GM12878 (cell line): Measurements from ENCODE around the gene NID1. TPM values are rescaled to one million over a fixed set of nuclear protein-coding genes. Genes with fewer than 3 reads are reported as not detected.

Experiments
- ASH2L ChIP-seq: fragments of 300-600, 200-600 bp; sonication (generic); IDR thresholded peaks from 2 replicates; pipeline ENCODE4 v1.6.1; 2017; ENCODE audit warnings: low read depth, mild to moderate bottlenecking, borderline replicate concordance
- CTCF ChIP-seq, 3 experiments: IDR thresholded peaks in 2 of 3; conservative IDR thresholded peaks in 1 of 3; 2 replicates each; pipeline ENCODE4 v1.5.1; 2011; ENCODE audit warnings: low read depth in 3 of 3, low read length in 3 of 3, mild to moderate bottlenecking in 3 of 3, control low read depth in 2 of 3, moderate library complexity in 2 of 3, inconsistent platforms in 1 of 3, mixed read lengths in 1 of 3; ENCODE audit not compliant: control insufficient read depth in 2 of 3, insufficient read depth in 1 of 3; ENCODE audit errors: extremely low read depth in 1 of 3
- EZH2 ChIP-seq: IDR thresholded peaks from 2 replicates; pipeline ENCODE4 v1.6.1; 2012; ENCODE audit warnings: low read depth, mild to moderate bottlenecking, control low read depth, inconsistent platforms, low read length, borderline replicate concordance; ENCODE audit not compliant: control insufficient read depth
- GABPA ChIP-seq: IDR thresholded peaks from 2 replicates; pipeline ENCODE4 v1.6.1; 2014; ENCODE audit warnings: antibody characterized with exemption, low read depth, mild to moderate bottlenecking, inconsistent platforms
- NRF1 ChIP-seq: conservative IDR thresholded peaks from 2 replicates; pipeline ENCODE4 v1.6.1; 2011; ENCODE audit warnings: mild to moderate bottlenecking, low read depth, low read length, improper control_type of control experiment
- POLR2A ChIP-seq: IDR thresholded peaks from 2 replicates; pipeline ENCODE4 v1.6.1; 2011; ENCODE audit warnings: low read depth, mild to moderate bottlenecking, low read length
- SRF ChIP-seq, 2 experiments: IDR thresholded peaks; 2 replicates each; pipeline ENCODE4 v1.6.1; 2011; ENCODE audit warnings: low read depth in 2 of 2, low read length in 2 of 2, mild to moderate bottlenecking in 1 of 2, moderate library complexity in 1 of 2
- TCF12 ChIP-seq: IDR thresholded peaks from 2 replicates; pipeline ENCODE4 v1.6.1; 2011; ENCODE audit warnings: low read depth, mild to moderate bottlenecking, low read length
- WRNIP1 ChIP-seq: IDR thresholded peaks from 2 replicates; pipeline ENCODE4 v1.6.1; 2011; ENCODE audit warnings: low read depth, low read length, improper control_type of control experiment, borderline replicate concordance
- ZBTB11 ChIP-seq: fragments of 450-650 bp; formaldehyde crosslinking; IDR thresholded peaks from 2 replicates; pipeline ENCODE4 v1.5.0; 2022; ENCODE audit warnings: mild to moderate bottlenecking, missing genetic modification characterization
- ZNF384 ChIP-seq: IDR thresholded peaks from 2 replicates; pipeline ENCODE4 v1.6.1; 2012; ENCODE audit warnings: low read depth, mild to moderate bottlenecking, low read length, improper control_type of control experiment, borderline replicate concordance
- polyA plus RNA-seq, 11 experiments: library from polyadenylated mRNA; depleted of rRNA in 4 of 11; unstranded in 6 of 11; stranded (reverse) in 5 of 11; fragments of >200 nt; fragmentation: Nextera tagmentation in 4 of 11; fragmentation: Illumina TruSeq in 1 of 11; extraction: Ambion mirVana in 4 of 11; extraction: Trizol in 1 of 11; gene quantifications; 1 replicate in 1 of 11; 2 replicates in 10 of 11; pipeline versions ENCODE4 v1.2.1 to v1.2.3, GENCODE V29; 2011 to 2016; ENCODE audit warnings: inconsistent platforms in 2 of 11, missing spikeins in 2 of 11, low read depth in 1 of 11
- total RNA-seq, 4 experiments: library from RNA; depleted of rRNA in 3 of 4; stranded (reverse); fragments of >200 nt in 3 of 4; fragmentation: Illumina TruSeq in 1 of 4; extraction: Trizol in 1 of 4; gene quantifications; 2 replicates each; pipeline versions ENCODE4 v1.2.1 to v1.2.3, GENCODE V29; 2013 to 2021
- TF ChIP-seq, protein P1 (sequence below): fragments of 450-650 bp; IDR thresholded peaks from 2 replicates; pipeline ENCODE4 v1.6.1; 2018; ENCODE audit warnings: borderline replicate concordance, mild to moderate bottlenecking; ENCODE audit not compliant: partially characterized antibody

Gene NID1
- total and polyA plus RNA-seq, 10 of the 15 experiments (the other 5 are each of a cell fraction or from before 2014, with no cell fraction given) = 4.2 to 25.7 (median 11.3) TPM

DNA sequence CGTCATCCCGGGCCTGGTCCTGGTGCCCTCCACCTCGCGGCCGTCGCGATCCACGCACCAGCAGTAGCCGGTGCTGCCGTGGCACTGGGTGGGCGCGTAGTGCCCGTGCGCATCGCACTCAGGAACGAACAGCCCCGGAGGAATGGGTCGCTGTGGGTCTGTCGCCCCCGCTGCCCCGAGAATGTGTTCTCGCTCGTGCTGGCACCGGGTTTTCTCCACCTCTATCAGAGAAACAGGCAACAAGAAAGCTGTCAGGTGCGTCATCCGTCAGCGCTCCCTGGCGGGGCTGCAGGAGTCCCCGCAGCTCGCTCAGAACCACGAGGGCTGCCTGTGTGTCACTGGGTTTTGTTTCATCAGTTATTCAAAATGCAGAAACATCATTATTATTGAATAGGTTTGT lies 71.2 kb downstream of the NID1 start (continued):
- no peak for TF ChIP-seq CTCF (IDR thresholded peaks at IDR 0.05 in 2 of 3, conservative IDR thresholded peaks at IDR 0.05 in 1 of 3; ENCODE audit: control insufficient read depth in 2 of 3, extremely low read depth in 1 of 3, insufficient read depth in 1 of 3, low read depth in 3 of 3, low read length in 3 of 3)
- TF ChIP-seq, protein P1, sequence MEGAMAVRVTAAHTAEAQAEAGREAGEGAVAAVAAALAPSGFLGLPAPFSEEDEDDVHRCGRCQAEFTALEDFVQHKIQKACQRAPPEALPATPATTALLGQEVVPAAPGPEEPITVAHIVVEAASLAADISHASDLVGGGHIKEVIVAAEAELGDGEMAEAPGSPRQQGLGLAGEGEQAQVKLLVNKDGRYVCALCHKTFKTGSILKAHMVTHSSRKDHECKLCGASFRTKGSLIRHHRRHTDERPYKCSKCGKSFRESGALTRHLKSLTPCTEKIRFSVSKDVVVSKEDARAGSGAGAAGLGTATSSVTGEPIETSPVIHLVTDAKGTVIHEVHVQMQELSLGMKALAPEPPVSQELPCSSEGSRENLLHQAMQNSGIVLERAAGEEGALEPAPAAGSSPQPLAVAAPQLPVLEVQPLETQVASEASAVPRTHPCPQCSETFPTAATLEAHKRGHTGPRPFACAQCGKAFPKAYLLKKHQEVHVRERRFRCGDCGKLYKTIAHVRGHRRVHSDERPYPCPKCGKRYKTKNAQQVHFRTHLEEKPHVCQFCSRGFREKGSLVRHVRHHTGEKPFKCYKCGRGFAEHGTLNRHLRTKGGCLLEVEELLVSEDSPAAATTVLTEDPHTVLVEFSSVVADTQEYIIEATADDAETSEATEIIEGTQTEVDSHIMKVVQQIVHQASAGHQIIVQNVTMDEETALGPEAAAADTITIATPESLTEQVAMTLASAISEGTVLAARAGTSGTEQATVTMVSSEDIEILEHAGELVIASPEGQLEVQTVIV = no peak
- TF ChIP-seq ASH2L = no peak
- TF ChIP-seq WRNIP1 = no peak
- no peak for TF ChIP-seq SRF (IDR thresholded peaks at IDR 0.05; ENCODE audit: low read depth in 2 of 2, low read length in 2 of 2)
- TF ChIP-seq GABPA = no peak
- no peak for TF ChIP-seq ZBTB11 (CRISPR knock-in tag)
- TF ChIP-seq TCF12 = no peak
- no peak for TF ChIP-seq ZNF384
- no peak for TF ChIP-seq NRF1
- TF ChIP-seq EZH2 = no peak
- TF ChIP-seq POLR2A = no peak
